HUDEP-2 (cell line): Measurements from ENCODE around the gene CADPS2.

Experiments
- DNase-seq, 76 experiments: peaks; one replicate each; lab custom pipeline; 2025; ENCODE audit not compliant: unreplicated experiment in 76 of 76; lab: John Stamatoyannopoulos, UW

Gene CADPS2

GRCh38 chr7:122790132-122790531 lies 96.1 kb downstream of the CADPS2 start:
- no peak for DNase-seq

- no peak for DNase-seq
Observed at GRCh38 chr7:122789156-122789555, 97.1 kb downstream of the CADPS2 start.

GRCh38 chr7:122770686-122771335 lies 115.4 kb downstream of the CADPS2 start:
- DNase-seq: no peak

GRCh38 chr7:122768827-122769226 lies 117.4 kb downstream of the CADPS2 start:
- no peak for DNase-seq

GRCh38 chr7:122767339-122767738 lies 118.9 kb downstream of the CADPS2 start:
- DNase-seq: no peak

GRCh38 chr7:122766593-122766992 lies 119.7 kb downstream of the CADPS2 start:
- no peak for DNase-seq

- no peak for DNase-seq
Observed at GRCh38 chr7:122764902-122765301, 121.4 kb downstream of the CADPS2 start.

GRCh38 chr7:122764020-122764419 lies 122.2 kb downstream of the CADPS2 start:
- no peak for DNase-seq

- no peak for DNase-seq
Observed at GRCh38 chr7:122762071-122762470, 124.2 kb downstream of the CADPS2 start.

GRCh38 chr7:122758501-122758900 lies 127.8 kb downstream of the CADPS2 start:
- no peak for DNase-seq

- no peak for DNase-seq
Observed at GRCh38 chr7:122756860-122757259, 129.4 kb downstream of the CADPS2 start.

- DNase-seq: no peak
Observed at GRCh38 chr7:122755696-122756095, 130.6 kb downstream of the CADPS2 start.

- no peak for DNase-seq
Observed at GRCh38 chr7:122752583-122752982, 133.7 kb downstream of the CADPS2 start.

GRCh38 chr7:122750389-122750788 lies 135.9 kb downstream of the CADPS2 start:
- no peak for DNase-seq

GRCh38 chr7:122748195-122748594 lies 138.1 kb downstream of the CADPS2 start:
- no peak for DNase-seq

- DNase-seq: no peak
Observed at GRCh38 chr7:122746948-122747347, 139.3 kb downstream of the CADPS2 start.

- no peak for DNase-seq
Observed at GRCh38 chr7:122743211-122743610, 143.0 kb downstream of the CADPS2 start.

- DNase-seq: no peak
Observed at GRCh38 chr7:122738947-122739346, 147.3 kb downstream of the CADPS2 start.

- no peak for DNase-seq
Observed at GRCh38 chr7:122736183-122736582, 150.1 kb downstream of the CADPS2 start.

- no peak for DNase-seq
Observed at GRCh38 chr7:122727759-122728158, 158.5 kb downstream of the CADPS2 start.

- DNase-seq: no peak
Observed at GRCh38 chr7:122727354-122727753, 158.9 kb downstream of the CADPS2 start.

- no peak for DNase-seq
Observed at GRCh38 chr7:122726881-122727280, 159.4 kb downstream of the CADPS2 start.

- no peak for DNase-seq
Observed at GRCh38 chr7:122724366-122724765, 161.9 kb downstream of the CADPS2 start.
